ENCODE results near the gene TUBB6. TPM values are rescaled to one million over a fixed set of nuclear protein-coding genes. Genes with fewer than 3 reads are reported as not detected.

The TUBB6 gene
- total RNA-seq: 100 to 1,000 TPM in 1 of 4 donors, 10 to 100 TPM in 3; 20.7 to 111 (median 50.5) TPM

DNA sequence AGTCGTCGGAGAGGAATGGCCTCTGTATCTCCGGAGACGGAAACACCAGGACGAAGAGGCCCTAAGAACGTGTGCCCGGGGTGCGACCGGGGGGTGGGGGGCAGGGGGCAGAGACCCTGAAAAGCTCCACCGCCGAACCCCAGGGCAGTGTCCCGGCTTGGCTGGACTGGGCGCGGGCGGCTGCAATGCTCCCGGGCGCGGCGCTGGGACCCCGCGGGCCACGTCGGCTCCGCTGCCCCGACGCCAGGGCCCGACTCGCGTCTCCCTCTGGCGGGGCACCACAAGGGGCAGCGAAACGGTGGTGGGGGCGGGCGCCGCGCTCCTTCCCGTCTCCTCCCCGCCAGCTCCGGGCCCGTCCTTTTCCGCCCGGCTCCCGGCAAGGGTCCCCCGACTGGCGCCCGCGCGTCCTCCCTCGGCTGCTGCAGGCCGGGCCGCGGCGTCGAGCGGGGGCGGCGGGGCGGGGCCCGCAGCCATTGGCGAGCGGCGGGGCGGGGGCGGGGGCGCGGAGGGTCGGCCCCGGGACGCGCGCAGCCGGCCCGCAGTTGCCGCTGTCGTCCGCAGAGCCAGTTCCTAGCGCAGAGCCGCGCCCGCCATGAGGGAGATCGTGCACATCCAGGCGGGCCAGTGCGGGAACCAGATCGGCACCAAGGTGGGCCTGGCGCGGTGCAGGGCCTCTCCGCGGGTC lies at the start of gene TUBB6:
Gene TUBB6 (plus strand): TSS at position 541 of the 685 bp plus-strand sequence. CDS start 52 bp downstream, at position 593.
- TF ChIP-seq POLR2A (IDR thresholded peaks at IDR 0.05): no peak
- TF ChIP-seq, protein P1, sequence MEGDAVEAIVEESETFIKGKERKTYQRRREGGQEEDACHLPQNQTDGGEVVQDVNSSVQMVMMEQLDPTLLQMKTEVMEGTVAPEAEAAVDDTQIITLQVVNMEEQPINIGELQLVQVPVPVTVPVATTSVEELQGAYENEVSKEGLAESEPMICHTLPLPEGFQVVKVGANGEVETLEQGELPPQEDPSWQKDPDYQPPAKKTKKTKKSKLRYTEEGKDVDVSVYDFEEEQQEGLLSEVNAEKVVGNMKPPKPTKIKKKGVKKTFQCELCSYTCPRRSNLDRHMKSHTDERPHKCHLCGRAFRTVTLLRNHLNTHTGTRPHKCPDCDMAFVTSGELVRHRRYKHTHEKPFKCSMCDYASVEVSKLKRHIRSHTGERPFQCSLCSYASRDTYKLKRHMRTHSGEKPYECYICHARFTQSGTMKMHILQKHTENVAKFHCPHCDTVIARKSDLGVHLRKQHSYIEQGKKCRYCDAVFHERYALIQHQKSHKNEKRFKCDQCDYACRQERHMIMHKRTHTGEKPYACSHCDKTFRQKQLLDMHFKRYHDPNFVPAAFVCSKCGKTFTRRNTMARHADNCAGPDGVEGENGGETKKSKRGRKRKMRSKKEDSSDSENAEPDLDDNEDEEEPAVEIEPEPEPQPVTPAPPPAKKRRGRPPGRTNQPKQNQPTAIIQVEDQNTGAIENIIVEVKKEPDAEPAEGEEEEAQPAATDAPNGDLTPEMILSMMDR (IDR thresholded peaks at IDR 0.05): peak in 1 of 6 experiments; percentile 6
- Histone ChIP-seq H3K27me3 (no peaks in the 10 kb centered on the region), H3K9me3 (peaks cover 0 to 5% (median 0%) of the 10 kb centered on the region in 4 donors), H3K4me1 (peaks cover 0 to 14% (median 7%) of the 10 kb centered on the region in 4 donors), H3K36me3 (peaks cover 0 to 7% (median 0%) of the 10 kb centered on the region in 3 donors), H3K27ac (peak within 1 kb of the TSS; percentile 80 to 98 (median 90)), H3K4me3 (peak within 1 kb of the TSS; percentile 44 to 70 (median 58))
- DNase-seq: peak in 2 of 3 donors; percentile 70 to 72

DNA sequence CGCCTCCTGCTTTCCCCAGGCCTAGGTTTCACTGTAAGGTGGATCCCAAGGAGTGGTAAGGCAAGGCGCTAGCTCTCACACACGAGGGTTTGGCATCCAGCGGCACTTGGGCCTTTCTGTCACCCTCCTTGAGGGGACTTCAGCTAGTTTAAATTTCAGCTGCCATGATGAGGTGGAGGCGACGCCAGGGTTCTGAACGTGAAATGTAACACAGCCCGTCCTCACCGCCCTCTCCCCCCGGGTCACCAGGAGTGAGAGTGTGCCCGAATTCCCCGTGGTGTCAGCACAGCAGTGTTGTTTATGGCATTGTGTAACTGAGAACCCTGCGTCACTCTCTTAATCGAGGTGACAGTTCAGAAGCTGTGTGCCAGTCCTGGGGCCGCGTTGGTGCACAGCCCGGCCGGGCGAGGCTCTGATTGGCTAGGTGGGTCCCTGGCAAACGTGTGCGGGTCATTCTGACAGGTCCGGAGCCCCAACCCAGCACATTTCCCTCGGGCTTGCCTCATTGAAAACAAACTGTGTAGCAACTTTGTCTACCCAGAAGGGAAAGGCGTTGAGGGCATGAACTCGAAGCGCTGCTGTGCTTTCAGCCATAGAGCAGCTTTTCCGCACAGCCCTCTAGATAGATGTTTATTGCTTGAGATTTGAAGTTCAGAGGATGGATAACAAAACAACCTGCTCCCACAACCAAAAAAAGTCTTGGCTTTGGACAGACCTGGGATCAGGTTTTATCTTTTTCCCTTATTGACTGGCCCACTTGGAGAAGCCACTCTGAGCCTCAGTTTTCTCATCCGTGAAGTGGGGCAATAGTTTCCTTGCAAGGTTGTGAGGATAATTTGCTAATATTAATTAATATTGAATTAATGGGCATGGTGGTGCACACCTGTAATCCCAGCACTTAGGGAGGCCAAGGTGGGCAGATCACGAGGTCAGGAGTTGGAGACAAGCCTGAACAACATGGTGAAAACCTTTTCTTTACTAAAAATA lies 49.0 kb upstream of the TUBB6 start:
- DNase-seq: no peak
- no peak for TF ChIP-seq POLR2A (IDR thresholded peaks at IDR 0.05)
- TF ChIP-seq, protein P1 (IDR thresholded peaks at IDR 0.05): no peak
- Histone ChIP-seq H3K27me3 (no peaks in the 10 kb centered on the region), H3K4me1 (peaks cover 0 to 6% (median 0%) of the 10 kb centered on the region in 4 donors), H3K36me3 (no peaks in the 10 kb centered on the region), H3K4me3 (no peak overlapping the region), H3K9me3 (no peaks in the 10 kb centered on the region), H3K27ac (no peak overlapping the region)

DNA sequence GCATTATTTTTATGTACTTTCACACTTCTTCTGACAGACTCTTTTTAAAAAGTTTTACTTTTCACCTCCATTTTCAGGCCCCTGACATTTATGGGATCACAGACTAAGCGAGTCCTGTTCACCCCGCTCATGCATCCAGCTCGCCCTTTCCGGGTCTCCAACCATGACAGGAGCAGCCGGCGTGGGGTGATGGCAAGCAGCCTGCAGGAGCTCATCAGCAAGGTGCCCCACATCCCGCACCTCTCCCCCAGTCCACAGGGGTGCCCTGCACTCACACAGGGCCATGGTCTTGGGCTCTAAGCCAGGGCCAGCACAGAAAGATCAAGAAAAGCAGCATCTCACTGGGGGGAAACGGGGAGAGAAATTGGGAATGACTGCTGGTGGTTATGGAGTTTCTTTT lies 45.3 kb upstream of the TUBB6 start:
- no peak overlapping the region for H3K4me3 ChIP-seq
- H3K36me3 ChIP-seq: no peaks in the 10 kb centered on the region
- TF ChIP-seq, protein P1 (IDR thresholded peaks at IDR 0.05): no peak
- TF ChIP-seq POLR2A (IDR thresholded peaks at IDR 0.05): no peak
- H3K27ac ChIP-seq: no peak overlapping the region
- no peaks in the 10 kb centered on the region for H3K27me3 ChIP-seq
- no peaks in the 10 kb centered on the region for H3K9me3 ChIP-seq
- H3K4me1 ChIP-seq: no peaks in the 10 kb centered on the region
- no peak for DNase-seq

DNA sequence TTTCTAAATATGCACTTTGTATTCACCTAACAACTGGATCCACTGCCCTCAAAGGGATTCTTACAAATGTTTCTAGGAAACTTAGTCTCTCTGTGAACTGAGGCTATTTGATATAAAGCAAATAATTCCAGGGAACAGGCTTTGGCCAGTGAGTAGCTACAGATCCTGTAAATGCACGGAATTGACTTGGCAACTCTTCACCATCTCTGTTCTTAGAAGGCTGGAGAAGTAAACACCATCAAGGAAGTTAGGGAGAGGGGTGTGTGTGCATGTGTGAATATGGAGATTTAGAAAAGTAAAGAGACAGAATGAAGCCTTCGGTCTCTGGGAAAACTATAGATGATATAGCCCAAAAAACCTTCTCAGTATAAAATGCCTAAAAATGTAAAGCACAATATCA lies 43.2 kb upstream of the TUBB6 start:
- no peaks in the 10 kb centered on the region for H3K27me3 ChIP-seq
- H3K4me3 ChIP-seq: no peak overlapping the region
- DNase-seq: no peak
- no peaks in the 10 kb centered on the region for H3K4me1 ChIP-seq
- no peaks in the 10 kb centered on the region for H3K9me3 ChIP-seq
- no peak overlapping the region for H3K27ac ChIP-seq
- no peaks in the 10 kb centered on the region for H3K36me3 ChIP-seq
- TF ChIP-seq, protein P1 (IDR thresholded peaks at IDR 0.05): no peak
- no peak for TF ChIP-seq POLR2A (IDR thresholded peaks at IDR 0.05)

DNA sequence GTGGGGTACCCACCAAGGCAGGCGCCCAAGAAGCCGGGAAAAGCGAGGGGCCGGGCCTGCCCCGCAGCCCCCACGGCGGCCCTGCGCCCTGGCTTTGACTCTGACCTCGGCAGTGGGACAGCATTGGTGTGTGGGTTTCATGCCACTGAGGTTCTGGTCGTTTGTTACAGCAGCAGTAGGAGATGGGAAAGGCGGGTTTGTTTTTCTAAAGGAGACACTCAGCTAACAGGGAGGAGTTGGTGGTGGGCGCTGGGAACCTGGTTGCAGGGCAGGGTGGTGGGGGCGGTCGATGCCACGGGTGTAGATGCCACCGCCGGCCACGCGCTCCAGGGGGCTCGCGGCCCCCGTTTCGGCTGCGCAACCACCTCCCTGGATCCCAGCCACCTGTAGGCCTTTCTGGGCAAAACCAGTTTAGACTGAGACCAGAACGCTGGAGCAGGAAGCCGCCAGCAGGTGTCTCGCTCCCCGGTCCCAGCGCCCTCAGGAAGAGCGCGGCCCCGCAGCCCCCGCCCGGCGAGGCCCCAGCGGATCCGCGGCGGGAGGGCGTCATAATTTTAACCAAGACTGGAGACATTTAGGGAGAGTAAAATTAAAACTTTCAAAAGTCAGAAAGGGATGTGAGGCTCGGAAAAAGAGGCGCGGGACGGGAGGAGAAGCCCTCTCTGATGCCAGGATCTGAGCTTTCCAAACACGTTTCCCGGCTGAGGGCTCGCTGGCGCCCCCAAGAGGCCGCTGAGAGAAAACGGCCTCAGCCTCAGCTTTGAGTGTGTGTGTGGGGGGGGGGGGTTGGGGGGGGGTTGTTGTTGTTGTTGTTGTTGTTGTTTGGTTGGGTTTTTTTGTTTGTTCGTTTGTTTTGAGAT lies 36.4 kb upstream of the TUBB6 start:
- TF ChIP-seq, protein P1 (IDR thresholded peaks at IDR 0.05): peak in 4 of 6 experiments; percentile 48 to 66 (median 58)
- TF ChIP-seq POLR2A (IDR thresholded peaks at IDR 0.05): no peak
- Histone ChIP-seq H3K27ac (peak overlapping the region in 3 of 4 donors; percentile 10 to 79 (median 29)), H3K9me3 (no peaks in the 10 kb centered on the region), H3K27me3 (no peaks in the 10 kb centered on the region), H3K4me1 (peaks cover 0 to 7% (median 0%) of the 10 kb centered on the region in 4 donors), H3K4me3 (peak overlapping the region in 3 of 4 donors; percentile 25 to 53 (median 44)), H3K36me3 (no peaks in the 10 kb centered on the region)
- DNase-seq: peak; percentile 25 to 83 (median 76)

Data from Peyer's patch (tissue), 4 donors.